GM19023 (cell line): ENCODE measurements around the gene SCD.
"Not testable (repeated sequence)": the region's sequence is repeated elsewhere in the genome, so short reads cannot be mapped to it uniquely, and the experiment has no call there.

Experiments used
- ATAC-seq: cut with Tn5 transposase; IDR thresholded peaks from one replicate; pipeline ENCODE4 v1.9.1; 2021; ENCODE audit warnings: mild to moderate bottlenecking, moderate library complexity; ENCODE audit not compliant: unreplicated experiment

The SCD gene

DNA sequence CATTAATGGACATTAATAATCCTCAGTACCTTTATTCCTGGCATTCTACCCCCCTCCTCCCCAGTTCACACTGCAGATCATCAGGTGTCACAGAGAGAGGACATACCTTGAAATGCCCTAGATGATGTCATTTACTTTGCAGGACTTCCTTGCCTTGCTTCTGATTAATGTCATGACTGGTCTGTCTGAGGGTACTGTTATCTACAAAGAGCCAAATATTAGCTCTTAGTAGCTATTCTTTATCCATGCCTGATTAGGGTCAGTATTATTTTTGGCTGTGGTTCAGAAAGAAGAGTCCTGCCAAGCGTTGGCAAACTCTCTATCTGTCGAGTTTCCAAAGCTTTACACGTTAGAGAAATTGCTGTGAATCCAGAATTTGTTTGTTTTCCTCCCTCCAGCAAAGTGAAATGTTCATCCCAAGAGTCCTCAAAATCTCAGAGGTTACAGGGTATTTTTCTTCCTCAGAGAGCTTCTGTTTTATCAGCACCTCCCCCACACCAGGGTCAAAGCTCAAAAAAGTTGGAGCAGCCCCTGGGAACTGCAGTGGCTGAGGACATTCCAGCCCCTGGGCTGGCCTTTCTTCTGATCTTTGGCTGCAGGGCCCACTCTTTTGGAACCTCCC, 12.6 kb downstream of the SCD start:
- no peak for ATAC-seq

DNA sequence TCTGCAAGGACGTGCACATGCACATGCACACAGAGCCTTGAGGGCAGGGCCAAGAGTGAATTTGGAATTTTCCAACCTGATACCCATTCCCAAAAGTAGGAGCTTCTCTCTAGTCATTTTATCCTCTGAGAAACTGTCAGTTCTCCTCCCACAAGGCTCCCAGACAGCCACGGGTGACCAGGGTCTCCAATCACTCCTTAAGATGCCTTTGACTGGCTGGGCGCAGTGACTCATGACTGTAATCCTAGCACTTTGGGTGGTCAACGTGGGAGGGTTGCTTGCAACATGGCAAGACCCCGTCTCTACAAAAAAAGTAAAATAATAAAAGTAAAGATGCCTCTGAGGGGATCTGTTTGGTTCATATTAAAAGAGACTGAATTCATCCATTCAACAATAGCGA, 13.2 kb downstream of the SCD start:
- no peak for ATAC-seq

DNA sequence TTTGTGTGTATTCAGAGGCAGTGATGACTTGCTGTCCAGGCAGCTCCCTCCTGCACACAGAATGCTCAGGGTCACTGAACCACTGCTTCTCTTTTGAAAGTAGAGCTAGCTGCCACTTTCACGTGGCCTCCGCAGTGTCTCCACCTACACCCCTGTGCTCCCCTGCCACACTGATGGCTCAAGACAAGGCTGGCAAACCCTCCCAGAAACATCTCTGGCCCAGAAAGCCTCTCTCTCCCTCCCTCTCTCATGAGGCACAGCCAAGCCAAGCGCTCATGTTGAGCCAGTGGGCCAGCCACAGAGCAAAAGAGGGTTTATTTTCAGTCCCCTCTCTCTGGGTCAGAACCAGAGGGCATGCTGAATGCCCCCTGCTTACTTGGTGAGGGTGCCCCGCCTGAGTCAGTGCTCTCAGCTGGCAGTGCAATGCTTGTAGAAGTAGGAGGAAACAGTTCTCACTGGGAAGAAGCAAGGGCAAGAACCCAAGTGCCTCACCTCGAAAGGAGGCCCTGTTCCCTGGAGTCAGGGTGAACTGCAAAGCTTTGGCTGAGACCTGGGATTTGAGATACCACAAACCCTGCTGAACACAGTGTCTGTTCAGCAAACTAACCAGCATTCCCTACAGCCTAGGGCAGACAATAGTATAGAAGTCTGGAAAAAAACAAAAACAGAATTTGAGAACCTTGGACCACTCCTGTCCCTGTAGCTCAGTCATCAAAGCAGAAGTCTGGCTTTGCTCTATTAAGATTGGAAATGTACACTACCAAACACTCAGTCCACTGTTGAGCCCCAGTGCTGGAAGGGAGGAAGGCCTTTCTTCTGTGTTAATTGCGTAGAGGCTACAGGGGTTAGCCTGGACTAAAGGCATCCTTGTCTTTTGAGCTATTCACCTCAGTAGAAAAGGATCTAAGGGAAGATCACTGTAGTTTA, 15.8 kb downstream of the SCD start:
- ATAC-seq = no peak

DNA sequence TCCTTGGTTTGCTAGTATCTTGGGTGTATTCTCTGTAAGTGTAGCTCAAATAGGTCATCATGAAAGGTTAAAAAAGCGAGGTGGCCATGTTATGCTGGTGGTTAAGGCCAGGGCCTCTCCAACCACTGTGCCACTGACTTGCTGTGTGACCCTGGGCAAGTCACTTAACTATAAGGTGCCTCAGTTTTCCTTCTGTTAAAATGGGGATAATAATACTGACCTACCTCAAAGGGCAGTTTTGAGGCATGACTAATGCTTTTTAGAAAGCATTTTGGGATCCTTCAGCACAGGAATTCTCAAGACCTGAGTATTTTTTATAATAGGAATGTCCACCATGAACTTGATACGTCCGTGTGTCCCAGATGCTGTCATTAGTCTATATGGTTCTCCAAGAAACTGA, 17.1 kb downstream of the SCD start:
- no peak for ATAC-seq

DNA sequence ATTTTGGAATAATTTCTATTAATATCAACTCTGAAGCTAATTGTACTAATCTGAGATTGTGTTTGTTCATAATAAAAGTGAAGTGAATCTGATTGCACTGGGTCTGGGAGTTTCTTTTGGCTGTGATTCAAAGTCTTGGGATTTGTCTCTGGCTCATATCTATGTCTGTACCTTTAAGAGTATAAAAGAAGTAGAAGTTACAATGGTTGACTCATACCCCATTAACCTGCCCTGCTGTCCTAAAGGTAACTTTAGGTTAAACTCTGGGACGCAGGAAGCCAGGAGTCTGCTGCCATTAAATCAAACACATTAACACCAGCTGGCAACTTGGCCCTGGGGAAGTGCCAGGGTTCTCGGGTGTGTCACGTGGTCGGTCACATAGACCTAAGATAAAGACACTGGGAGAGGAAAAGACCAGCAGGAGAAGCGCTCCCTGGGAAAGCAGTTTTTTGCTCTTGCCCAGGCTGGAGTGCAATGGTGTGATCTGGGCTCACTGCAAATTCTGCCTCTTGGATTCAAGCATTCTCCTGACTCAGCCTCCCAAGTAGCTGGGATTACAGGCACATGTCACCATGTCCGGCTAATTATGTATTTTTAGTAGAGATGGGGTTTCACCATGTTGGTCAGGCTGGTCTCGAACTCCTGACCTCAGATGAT, 17.8 kb downstream of the SCD start:
- ATAC-seq = no peak

DNA sequence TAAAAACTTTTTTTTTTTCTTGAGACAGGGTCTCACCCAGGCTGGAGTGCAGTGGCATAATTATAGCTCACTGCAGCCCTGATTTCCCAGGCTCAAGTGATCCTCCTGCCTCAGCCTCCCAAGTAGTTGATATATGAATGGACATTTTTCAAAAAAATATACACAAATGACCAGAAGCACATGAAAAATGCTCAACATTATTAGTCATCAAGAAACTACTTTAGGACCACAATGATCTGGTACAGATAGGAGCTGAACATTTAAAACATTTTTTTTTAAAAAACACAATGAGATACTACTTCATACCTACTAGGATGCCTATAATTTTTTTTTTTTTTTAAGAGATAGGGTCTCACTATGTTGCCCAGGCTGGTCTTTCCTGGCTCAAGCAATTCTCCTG, 21.7 kb downstream of the SCD start:
- no peak for ATAC-seq

DNA sequence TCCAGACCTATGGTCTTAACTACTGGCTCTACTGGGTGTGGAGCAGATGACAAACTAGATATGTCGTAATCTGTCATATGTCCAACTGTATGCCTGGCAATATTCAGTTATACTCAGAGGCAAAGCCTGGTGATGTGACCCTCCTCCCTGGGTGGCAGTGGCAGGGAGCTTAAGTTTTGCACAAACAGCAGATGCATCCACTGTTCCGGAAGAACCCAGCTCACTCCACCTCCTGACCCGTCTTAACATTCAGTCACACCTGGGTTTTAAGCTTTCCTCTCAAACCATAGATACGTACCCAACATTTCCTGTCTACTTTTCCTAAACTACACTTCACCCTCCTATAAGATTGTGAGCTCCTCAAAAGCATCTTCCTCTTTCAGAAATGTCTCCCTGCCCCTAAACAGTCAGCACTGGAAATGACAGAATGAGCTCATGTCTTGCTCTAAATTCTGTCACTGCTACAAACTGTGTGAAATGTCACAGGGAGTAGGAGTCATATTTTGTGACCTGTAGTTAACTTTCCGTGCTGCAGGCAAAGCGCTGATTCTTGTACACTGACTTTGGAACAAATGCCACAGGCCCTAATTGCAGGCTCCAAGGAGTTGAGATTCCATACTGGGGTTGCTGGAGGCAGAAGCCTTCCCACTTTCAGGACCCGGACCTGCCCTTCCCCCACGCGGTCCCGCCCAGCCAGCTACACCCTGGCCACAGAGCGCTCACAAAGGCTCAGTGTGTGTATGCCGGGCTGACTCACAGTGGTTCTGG, 23.9 kb downstream of the SCD start:
- ATAC-seq = no peak

DNA sequence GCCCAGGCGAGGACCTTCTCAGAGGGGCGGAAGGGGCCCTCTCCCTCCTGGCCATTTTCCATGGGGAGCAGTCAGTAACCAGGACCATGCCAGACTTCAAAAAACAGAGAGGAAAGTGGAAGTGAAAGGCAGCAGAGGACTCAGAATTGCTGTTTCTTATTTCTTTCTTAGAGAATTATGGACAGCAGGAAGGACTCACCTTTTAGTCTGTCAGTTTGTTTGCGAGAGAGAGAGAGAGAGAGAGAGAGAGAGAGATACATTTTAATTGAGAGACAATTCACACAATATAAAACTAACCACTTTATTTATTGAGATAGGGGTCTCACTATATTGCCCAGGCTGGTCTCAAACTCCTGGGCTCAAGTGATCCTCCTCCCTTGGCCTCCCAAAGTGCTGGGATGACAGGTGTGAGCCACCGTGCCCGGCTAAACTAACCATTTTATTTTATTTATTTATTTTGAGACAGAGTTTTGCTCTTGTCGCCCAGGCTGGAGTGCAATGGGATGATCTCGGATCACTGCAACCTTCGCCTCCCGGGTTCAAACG, 24.5 kb downstream of the SCD start:
- ATAC-seq = no peak

DNA sequence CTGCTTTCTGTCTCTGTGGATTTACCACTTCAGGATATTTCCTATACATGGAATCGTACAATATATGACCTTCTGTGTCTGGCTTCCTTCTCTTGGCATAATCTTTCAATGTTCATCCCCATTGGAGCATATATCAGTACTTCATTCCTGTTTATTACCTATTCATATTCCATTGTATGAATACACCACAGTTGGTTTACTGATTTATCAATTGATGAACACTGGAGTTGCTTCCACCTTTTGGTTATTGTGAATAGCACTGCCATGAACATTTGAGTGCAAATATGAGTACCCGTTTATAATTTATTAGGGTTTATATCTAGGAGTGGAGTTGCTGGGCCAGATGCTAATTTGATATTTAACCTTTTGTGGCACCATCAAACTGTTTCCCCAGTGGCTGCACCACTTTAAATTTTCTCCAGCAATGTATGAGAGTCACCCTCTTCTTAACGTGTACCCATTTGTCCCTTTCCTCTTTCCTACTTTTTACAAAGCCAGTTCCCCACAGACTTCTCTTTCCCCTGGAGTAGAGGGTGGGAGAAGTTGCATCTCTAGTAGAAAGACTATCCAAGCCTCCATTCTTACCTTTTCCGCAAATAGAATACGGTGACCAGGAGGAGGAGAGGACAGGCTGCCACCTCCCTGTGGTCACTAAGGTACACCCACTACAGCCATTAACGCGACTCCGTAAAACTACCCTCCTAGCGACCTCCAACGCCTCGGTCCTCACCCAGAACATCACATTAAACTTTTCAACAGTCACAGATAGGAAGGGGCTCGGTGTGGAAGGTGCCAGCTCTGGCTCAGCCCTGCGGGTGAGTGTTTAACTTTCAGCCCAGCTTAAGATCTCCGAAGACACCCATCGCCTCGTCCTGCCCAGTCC, 25.6 kb downstream of the SCD start:
- ATAC-seq = no peak

DNA sequence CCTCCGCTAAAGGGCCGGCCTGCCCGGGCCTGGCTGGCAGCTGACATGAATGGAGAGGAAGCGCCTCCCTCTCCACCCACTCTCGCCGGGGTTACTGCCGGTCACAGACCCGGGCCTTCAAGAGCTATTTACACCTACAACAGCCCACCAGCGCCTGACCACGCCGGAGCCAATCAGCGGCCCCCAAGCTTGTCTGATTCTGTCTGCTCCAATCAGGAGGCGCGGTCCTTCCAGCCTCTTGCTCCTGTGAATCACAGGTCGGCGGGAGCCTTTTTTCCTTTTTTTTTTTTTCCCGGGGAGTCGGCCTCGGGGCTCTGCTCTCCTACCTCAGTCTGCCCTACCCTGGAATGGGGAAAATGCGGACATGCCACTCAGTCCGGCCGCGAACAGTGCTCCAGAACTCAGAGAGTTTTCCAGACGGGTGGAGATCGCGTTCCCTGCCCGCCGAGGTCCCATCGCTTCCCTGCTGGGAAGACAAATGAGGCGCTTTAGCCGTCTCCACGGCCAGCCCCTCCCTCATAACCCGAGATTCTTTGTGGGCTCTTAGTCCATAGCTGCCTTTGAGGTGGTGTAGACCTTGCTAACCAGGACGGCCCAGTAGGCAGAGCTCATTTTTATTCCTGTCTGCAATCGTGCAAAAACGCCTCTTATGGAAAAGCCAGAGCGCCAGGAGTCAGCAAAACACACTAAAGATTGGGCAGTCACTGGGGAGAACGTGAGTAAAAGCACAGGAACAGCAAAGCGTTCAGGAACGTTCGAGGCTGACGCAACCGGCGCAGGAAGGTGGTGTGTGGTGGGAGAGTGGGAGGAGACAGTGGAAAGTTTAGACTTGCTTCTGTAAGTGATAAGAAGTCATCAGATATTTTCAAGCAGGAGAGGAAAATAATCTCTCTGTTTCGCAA, 26.5 kb downstream of the SCD start:
- ATAC-seq = peak; percentile 98

DNA sequence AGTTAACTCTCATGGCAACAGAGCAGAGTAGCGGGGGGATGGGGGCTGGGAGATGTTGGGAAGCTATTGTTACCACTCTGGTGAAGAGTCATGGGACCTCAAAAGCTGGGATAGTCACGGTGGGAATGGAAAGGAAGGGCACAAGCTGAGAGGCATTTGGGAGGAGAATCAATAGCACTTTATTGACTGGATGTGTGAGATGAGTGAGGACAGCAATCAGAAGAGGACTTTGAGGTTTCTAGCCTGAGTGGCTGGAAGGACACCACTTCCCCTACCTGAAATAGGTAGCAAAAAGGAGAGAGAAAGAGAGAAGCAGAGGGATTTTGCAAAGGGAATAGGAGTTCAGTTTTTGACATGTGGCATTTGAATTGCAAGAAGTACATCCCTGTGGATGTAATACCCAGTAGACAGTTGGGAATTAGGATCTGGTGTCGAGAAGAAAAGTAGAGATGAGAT, 27.2 kb downstream of the SCD start:
- no peak for ATAC-seq

DNA sequence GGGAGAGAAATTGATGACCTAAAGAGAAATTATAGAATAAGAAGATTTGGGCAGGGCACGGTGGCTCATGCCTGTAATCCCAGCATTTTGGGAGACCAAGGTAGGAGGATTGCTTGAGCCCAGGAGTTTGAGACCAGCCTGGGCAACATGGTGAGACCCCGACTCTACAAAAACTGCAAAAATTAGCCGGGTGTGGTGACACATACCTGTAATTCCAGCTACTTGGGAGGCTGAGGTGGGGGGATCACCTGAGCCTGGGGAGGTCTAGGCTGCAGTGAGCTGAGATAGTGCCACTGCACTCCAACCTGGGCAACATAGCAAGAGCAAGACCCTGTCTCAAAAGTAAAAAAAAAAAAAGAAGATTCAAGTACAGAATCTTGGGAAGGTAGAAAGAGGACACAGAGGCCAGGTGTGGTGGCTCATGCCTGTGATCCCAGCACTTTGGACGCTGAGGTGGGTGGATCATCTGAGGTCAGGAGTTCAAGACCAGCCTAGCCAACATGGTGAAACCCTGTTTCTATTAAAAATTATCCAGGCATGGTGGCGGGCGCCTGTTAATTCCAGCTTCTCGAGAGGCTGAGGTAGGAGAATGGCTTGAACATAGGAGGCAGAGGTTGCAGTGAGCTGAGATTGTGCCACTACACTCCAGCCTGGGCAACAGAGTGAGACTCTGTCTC, 27.8 kb downstream of the SCD start:
- ATAC-seq = not testable (repeated sequence)

DNA sequence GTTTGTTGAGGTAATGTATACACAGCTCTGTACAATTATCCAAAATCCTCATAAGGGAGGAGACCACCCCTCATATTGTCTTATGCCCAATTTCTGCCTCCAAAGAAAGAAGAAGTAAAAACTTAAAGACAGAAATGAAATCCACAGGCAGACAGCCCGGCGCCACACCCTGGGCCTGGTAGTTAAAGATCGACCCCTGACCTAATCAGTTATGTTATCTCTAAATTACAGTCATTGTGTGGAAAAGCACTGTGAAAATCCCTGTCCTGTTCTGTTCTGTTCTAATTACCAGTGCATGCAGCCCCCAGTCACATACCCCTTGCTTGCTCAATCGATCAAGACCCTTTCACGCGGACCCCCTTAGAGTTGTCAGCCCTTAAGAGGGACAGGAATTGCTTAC, 29.6 kb downstream of the SCD start:
- not testable (repeated sequence) for ATAC-seq

DNA sequence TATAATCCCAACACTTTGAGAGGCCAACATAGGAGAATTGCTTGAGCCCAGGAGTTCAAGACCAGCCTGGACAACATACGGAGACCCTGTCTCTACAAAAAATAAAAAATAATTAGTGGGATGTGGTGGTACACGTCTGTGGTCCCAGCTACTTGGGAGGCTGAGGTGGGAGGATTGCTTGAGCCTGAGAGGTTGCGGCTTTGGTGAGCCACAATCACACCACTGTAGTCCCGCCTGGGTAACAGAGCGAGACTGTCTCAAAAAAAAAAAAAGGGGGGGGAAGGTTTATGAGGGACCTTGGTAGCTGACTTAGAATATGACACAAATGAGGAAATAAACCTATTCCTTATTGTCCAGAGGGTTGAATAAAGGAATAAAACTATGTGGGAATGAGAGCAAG, 30.8 kb downstream of the SCD start:
- ATAC-seq = no peak

DNA sequence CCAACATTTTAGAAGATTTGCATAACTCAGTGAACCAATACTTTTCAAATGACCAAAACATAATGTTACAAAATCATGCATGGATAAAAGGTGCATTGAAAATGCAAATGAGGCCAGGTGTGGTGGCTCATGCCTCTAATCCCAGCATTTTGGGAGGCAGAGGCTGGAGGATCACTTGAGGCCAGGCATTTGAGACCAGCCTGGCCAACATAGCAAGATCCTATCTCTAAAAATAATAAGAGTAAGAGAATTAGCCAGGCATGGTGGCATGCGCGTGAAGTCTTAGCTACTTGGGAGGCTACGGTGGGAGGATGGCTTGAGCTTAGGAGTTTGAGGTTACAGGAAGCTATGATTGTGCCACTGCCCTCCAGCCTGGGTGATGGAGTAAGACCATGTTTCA, 33.4 kb downstream of the SCD start:
- no peak for ATAC-seq

DNA sequence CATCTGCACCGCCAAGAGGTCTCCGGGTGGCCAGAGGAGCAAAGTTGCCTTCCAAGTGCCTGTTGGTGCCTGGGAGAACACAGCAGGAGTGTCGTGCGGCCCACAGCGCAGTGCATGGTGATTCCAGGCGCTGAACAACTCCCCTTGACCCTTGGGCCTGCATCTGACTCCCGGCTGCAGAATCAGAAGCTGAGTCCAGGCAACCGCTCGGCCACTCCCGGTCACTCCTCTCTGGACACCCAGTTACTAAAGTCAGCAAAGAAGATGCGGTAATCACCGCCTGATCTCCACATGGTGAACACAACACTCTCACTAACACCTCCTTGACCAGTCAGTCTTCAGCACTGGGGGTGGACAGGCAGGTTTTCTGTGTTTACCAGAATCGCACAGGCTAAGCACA, 35.5 kb downstream of the SCD start:
- ATAC-seq = no peak

DNA sequence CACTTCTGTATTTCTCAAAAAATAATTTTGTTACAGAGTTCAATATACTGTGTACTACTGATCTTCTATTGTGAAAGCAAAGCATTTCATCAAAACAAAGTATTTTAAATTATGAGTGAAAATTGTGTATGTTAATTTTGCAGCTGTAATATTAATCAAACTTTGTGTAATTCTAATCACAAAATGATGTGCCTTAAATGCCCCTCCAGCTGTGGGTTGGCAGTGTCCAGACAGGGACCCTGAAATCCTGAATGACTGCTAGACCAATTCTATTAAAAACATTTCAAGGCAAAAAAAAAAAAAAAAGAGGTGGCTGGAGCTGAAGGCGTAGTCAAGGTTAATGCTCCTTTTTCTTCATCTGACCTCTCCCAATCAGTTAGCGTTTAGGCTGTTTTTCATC, 36.2 kb downstream of the SCD start:
- no peak for ATAC-seq
